Stimulated activated CD8-positive, alpha-beta memory T cell treated with anti-CD3 and anti-CD28 coated beads, Interleukin-12 subunit alpha, Interleukin-12 subunit beta, amount 100 ng/mL, for 1 hour (primary cell): ENCODE results near the gene SIRT1.
"Not testable (repeated sequence)": the region's sequence is repeated elsewhere in the genome, so short reads cannot be mapped to it uniquely, and the experiment has no call there.

Experiments
- DNase-seq: peaks from one replicate; pipeline ENCODE4 v3.0.0-alpha.2; 2020; ENCODE audit warnings: low read depth

Gene SIRT1

GRCh38 chr10:67965456-67965855, 81.0 kb downstream of the SIRT1 start:
- no peak for DNase-seq

- DNase-seq = not testable (repeated sequence)
These were observed 81.6 kb downstream of the SIRT1 start for GRCh38 chr10:67966035-67966434.
